A673 (cell line): Measurements from ENCODE around the gene FOXC1.

Experiments
- EZH2 ChIP-seq: fragments of 200-600 bp; sonication (generic); IDR thresholded peaks from 2 replicates; pipeline ENCODE4 v1.6.1; 2017; ENCODE audit warnings: borderline replicate concordance, low read depth, mild to moderate bottlenecking, mixed read lengths, antibody characterized with exemption, low read length; ENCODE audit not compliant: poor library complexity, severe bottlenecking
- TF ChIP-seq, protein P1 (sequence below): fragments of 300-800, 200-600 bp; sonication (generic); conservative IDR thresholded peaks from 2 replicates; pipeline ENCODE4 v1.5.1; 2017; ENCODE audit warnings: low read depth, mild to moderate bottlenecking, antibody characterized with exemption, low read length, moderate library complexity, mixed read lengths

DNA sequence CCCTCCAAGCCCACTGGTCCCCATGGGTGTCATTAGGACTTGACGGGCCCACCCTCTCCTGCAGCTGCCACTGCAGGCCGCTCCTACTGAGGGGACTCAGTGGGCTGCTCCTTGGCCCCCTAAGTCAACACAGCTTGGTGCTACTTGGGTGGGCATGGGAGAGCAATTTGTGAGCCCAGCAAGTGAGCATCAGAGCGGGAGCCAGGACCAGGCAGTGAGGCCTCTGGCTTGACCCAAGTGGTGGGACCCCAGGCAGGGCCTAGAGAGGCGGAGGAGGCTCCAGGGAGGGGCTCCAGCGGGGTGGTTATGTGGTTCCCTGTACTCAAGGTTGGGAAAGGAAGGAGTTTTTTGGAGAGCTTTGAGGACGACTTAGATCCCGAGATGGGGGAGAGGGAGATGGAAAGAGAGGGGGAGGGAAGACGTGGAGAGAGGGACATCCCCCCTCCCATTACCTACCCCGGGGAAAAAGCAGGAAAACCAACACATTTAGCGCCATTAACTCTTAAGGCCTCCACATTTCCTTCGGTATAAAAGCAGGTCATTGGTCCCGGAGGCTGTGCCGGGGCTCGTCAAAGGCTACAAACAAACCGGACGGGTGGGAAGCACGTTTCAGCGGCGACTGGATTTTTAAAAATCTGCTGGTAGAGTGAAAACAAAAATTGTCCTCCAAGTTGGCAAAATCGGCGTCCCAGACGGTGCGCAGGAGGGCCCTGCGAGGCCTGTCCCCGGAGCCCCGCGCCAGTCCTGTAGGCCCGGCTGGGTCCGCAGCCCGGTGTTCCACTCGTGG is 8.8 kb downstream of the FOXC1 start:
- no peak for TF ChIP-seq EZH2
- TF ChIP-seq, protein P1, sequence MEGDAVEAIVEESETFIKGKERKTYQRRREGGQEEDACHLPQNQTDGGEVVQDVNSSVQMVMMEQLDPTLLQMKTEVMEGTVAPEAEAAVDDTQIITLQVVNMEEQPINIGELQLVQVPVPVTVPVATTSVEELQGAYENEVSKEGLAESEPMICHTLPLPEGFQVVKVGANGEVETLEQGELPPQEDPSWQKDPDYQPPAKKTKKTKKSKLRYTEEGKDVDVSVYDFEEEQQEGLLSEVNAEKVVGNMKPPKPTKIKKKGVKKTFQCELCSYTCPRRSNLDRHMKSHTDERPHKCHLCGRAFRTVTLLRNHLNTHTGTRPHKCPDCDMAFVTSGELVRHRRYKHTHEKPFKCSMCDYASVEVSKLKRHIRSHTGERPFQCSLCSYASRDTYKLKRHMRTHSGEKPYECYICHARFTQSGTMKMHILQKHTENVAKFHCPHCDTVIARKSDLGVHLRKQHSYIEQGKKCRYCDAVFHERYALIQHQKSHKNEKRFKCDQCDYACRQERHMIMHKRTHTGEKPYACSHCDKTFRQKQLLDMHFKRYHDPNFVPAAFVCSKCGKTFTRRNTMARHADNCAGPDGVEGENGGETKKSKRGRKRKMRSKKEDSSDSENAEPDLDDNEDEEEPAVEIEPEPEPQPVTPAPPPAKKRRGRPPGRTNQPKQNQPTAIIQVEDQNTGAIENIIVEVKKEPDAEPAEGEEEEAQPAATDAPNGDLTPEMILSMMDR, result no peak
